Epithelial cell of prostate (primary cell): ENCODE results near the gene ATXN7L1.
"Not testable (repeated sequence)": the region's sequence is repeated elsewhere in the genome, so short reads cannot be mapped to it uniquely, and the experiment has no call there.

Experiments
- DNase-seq: peaks from one replicate; pipeline ENCODE4 v3.0.0-alpha.2; 2011; ENCODE audit warnings: low read depth, low spot score
- H3K27ac ChIP-seq: fragments of 450-650 bp; 2 replicates; pipeline ENCODE4 v1.5.1; 2017; ENCODE audit warnings: mild to moderate bottlenecking

The ATXN7L1 gene

DNA sequence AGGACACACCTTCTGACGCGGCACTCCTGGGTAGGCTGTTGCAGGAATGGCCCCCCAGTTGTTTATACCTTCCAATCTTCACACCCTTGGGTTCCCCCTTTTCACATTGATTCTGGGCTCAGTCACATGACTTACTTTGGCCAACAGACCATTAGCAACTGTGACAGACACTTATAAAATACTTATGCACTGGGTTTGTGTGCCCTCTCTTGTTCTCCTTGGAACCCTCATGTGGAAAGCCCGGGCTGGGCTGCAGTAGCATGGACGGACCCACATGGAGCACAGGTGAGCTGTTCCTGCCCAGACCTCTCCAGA, 69.0 kb downstream of the ATXN7L1 start:
- DNase-seq = no peak
- H3K27ac ChIP-seq = no peak overlapping the region

DNA sequence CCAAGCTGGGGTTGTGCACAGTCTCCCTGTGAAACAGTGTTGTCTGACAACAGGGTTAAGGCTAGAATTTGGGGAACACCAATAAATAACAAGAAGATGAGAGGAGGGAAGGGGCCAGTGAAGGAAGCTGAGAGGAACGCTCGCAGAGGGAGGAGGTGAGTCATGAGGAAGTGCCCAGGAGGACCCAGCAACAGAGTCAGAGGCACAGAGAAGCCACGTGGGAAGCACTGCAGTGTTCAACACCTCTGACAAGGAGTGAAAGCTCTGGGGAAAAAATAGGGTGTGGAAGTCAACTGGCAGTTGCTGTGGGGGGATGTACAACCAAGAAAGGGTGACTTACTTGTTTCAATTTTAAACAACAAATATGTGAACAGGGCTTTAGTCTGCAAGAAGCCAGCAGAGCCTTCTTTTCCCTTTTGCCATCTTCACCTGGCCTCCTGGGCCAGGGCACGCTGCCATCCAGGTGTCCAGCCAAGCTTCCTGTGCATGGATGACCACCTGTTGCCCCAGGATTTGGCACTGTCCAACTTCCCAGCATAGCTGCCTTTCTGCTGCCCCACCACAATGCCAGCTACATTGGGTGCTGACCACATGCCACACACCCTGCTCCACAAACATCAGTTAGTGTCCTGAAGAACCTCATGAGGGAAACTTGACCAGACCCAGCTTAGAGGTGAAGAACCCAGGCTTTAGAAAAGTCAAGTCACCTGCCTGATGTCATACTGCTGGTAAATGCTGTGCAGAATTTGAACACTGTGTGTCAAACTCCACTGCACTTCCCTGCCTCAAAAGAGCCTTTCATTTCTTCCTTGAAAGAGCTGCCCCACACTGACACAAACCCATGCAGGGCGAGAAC, 69.6 kb downstream of the ATXN7L1 start:
- no peak for DNase-seq
- no peak overlapping the region for H3K27ac ChIP-seq

DNA sequence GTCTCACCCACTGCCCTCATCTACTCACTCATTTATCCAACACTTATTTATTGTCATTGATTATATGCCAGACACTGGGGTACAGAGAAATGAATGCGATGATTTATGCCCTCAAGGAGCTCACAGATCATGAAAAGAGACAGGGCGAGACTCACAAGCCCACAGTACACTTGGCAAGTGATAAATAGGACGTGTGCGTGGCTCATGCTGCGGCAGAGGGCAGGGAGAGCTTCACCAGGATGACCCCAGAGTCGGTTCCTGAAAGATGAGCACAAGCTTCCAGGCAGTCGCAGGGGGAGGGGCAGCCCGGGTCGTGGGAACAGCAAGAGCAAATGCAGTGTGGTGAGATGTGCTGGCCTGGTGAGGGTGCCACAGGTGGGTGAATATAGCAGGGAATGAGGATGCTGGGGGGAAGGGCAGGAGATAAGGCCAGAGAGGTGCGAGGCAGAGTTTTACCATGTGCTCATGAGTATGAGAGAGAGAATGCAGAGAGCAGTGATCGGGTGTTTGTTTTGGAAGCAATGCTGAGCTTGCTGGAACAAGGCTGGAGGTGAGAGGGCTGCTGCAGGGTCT, 70.9 kb downstream of the ATXN7L1 start:
- no peak overlapping the region for H3K27ac ChIP-seq
- no peak for DNase-seq

DNA sequence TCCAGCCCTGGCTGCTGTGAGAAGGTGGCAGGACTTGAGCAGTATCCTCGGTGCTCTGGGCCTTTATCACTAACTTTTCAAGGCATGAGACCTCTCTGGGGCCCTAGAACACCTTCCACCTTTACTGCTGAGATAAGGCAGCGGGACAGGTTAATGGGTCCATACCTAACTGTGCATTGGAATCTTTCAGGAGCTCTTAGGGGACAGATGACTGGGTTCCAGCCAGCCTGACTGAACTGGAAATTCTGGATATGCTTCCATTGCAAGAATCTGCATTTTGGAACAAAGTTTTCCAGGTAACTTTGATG, 73.0 kb downstream of the ATXN7L1 start:
- DNase-seq = no peak

DNA sequence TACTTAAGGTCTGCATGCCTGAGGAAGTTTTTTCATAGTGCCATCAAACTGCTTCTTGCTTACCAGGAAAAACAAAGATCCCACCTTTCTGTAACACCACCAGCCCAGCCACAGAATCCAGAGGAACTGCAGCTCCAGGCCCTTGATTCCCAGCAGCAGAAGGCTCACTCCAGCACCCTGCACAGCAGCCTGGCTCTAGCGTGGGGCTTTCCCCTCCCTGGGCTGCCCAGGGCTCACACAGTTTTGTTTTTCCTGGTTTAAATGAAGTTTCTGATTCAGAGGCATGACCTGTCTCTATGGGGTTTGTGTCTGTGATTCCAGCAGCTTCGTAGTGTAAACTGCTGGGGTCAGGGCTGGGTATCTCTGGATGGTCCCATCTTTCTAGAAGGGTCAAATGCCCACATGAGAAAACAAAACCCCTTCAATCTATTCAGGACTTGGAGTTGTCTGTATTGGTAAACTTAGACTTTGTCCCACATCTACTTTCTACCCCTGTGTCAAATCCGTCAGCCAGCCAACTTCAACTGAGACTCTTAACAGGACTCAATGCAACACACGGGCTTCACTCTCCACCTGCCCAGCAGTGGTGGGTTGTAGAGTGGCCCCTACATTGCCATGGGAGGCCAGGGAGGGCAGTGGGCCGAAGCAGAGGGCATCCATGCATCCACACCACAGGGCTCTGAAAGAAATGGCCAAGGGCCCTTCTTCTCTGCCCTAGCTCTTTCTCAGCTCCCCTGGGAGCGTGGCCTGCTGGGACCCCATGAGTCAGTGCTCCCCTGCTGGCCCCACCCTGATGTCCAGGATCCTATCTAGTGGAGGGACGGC, 73.6 kb downstream of the ATXN7L1 start:
- no peak overlapping the region for H3K27ac ChIP-seq
- no peak for DNase-seq

More for the DNA sequence above, 73.0 kb downstream of the ATXN7L1 start:
- H3K27ac ChIP-seq = no peak overlapping the region

DNA sequence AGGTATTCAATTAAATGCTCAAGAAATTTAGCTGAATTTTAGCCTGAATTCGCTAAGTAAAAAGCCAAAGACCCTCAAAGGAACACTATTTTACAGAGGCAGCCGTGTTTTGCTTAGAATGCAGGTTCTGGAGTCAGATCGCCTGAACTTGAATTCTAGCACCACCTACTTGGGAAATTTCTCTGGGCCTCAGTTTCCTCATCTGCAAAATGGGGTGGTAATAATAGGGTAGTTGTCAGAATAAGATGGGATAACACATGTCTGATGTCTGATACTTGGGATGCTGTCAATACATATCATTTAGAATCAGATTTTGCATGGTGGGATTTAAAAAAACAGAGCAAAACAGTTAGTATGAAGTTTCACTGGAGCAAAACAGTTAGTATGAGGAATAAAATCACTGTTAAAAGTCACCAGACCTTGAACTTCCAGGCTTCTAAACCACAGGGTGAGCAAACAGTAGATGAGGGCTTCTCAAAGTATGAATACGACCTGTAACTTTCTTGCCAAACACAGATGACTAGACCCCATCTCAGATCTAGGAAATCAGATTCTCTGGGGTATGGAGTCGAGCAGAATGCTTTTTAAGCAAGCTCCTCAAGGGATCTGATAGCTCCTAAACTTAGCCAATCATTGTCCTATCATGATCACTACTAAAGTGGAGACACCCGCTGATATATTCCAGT, 75.4 kb downstream of the ATXN7L1 start:
- H3K27ac ChIP-seq = no peak overlapping the region
- no peak for DNase-seq

DNA sequence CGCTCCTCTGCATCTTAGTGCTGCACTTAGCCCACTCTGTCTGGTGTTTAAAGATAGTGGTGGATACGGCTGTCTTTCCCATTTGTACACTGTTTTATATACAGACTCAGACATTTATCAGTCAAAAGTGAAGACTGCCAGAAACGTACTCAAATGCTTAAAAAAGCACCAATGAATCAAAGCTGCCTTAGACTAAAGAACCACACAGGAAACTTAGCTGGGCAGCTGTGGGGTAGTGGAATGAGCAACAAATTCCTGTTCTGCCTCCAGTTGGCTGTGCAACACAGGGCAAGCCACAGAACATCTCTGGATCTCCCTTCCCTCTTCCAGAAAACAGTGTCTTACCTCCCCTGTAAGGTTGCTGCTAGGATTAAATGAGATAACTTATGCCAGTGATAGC, 76.0 kb downstream of the ATXN7L1 start:
- H3K27ac ChIP-seq = no peak overlapping the region
- no peak for DNase-seq

DNA sequence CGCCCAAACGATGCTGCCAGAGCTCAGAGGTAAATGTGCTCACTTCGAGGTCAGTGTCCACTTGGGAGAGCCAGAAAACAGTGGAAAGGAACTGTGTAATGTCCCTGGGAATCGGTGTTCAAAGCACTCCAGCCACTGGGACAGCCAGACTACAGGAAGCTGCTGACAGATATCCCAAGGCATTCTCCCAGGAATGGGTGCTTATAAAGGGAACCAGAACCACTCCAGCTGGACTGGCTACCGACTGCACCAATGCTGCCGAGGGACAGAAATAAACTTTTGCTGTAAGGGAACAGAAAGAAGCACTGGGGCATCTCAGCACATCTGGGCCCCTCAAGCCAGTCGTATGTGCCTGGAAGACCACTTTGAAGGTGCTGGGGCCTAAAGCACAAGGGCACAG, 76.7 kb downstream of the ATXN7L1 start:
- no peak overlapping the region for H3K27ac ChIP-seq
- no peak for DNase-seq

DNA sequence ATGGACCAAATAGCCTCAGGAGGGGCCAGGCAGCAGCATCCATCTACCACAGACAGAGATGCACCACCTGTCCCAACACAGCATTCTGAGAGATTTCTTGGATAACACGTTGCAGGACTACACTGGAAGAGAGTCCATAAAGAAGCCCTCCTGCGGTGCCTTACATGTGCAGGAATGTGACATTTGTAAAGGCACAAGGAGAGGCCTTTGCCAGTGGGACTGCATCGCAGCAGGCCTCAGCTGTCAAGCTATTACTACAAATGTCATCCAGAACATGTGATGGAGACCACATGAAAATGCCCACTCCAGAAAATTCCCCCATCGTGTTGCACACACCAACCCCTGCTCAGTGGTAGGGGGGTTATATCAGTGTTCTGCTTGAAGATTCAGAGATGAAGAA, 77.4 kb downstream of the ATXN7L1 start:
- no peak for DNase-seq
- H3K27ac ChIP-seq = no peak overlapping the region

DNA sequence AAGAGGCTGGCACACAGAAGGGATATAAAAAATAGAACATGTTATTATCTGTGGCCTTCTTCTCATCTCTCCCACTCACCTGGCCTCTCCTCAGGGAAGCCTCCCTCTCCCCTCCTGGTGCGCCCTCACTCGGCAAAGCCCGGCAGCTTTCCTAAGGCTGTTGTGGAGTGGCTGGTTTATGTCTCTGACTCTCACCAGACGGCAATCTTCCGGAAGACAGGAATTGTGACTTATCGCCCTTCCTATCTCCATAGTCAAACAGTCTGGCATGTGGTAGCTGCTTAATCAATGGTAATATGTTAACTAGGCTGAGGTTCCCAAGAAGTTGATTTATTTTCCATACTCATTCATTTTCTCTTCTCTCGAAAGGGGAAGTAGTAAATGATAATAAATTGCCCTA, 78.7 kb downstream of the ATXN7L1 start:
- no peak for DNase-seq
- H3K27ac ChIP-seq = no peak overlapping the region

DNA sequence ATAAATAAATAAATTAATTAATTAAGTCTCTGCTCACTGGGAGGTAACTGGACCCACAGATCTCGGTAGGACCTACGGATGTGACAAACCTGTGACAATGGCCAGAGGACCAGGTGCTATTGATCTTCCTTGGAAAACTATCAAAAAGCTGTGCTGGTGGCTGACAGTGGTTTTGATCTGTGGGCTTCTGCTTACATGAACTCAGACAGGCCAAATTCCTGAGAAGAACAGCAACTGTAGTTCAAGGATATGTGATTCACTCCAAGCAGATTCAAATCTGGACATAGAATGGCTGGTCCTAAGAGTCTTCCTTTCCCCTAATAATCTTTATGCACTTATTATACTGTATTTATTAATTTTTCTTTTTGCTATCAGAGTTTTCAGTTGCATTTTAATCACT, 80.0 kb downstream of the ATXN7L1 start:
- DNase-seq = no peak
- no peak overlapping the region for H3K27ac ChIP-seq

DNA sequence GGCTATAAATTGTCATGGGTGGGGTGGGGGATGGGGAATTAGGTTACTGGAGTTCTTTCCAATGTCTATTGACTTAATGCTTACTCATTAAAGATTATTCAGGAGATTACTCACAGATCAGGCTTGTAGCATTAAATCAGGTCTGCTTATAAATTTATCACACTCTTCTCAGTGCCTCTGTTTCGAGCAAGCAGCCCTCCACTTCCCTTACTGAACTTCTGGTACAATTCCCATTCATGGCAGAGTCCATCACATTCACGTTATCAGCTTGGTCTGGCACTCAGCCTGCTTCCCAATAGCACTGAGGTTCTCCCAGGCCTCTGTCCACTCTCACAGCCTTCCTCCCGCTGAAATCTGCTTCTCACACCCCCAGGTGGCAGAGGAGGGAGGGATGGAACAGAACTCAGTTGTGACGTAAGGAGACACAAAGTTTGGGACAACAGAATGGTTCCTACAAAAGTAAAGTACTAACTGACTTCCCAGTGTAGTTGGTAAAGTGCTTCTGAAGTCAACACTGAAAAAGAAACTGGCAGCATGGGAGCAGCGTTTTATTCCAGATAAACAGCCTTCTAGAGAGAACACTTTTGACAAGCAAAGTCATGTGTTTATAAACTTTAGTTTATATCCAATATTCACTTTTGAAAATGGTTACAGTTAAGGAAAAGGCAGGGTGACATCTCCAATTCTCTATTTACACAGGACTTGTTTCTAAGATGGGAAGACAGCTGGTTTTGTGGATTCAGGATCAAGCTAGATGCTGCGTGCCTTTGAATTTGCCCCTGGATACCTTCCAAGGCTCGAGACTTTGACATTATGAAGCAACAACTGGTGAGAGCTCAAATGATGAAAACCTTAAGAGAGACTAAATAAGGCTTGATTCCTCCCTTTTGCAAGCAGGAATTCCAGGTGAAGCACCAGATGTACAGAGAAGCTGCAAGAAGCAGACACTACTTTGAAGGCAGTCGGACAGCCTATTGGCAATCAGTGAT, 81.4 kb downstream of the ATXN7L1 start:
- DNase-seq = no peak
- H3K27ac ChIP-seq = peak overlapping the region; percentile 52

DNA sequence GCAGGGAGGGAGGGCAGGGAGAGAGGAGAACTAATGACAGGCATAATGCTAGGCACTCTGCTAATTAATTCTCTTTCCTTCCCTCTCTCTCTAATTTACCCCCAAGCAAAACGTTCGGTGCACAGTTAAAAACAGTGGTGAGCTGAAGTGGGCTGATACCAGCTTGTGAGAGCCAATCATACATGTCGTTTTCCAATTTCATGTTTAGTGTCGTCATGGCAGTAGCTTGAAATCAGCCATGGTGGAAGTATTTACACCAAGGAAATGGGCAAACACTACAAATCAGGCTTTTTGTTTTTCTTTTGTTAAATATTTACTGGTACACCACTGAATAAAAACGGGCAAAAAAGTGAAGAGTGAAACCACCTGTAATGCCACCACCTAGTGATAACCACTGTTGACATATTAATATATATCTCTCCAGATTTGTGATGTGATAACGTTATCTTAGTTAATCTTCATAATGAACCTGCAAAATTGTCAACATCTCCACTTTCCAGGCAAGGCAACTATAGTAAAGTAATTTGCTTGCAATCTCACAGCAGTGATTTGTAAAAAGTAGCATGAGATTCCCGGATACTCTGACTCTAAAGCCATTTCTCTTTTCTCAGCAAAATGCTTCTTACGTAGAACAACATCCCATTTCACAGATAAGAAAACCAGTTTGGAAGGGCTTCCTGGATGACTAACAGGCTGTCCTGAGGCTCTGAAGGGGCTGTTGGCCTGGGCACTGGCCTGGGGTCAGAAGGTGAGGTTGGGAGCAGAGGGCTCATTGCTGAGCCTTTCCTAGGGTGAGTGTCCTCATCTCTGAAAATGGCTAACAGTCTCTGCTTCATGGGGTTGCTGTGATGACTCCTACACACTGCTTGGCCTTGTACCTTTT, 83.7 kb downstream of the ATXN7L1 start:
- peak overlapping the region; percentile 47 for H3K27ac ChIP-seq
- no peak for DNase-seq

DNA sequence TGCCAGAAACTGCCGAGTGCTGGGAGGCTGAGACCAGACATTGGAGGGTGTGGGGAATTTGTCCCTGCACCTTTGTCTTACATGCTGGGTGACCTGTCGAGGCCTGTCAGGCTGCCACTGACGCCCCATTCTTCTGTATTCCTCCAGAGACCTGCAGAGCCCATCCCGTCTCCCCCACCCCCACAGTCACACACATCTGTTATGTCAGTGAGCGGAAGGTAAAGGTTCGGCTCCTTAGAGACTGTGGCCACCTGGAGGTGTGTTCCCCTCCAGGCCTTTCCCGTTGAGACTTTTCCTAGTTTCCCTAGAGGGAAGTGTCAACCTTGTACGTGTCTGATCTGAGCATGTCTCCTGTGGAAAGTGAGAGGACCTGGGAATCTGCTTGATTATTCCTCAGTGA, 84.5 kb downstream of the ATXN7L1 start:
- peak overlapping the region; percentile 47 for H3K27ac ChIP-seq
- no peak for DNase-seq

DNA sequence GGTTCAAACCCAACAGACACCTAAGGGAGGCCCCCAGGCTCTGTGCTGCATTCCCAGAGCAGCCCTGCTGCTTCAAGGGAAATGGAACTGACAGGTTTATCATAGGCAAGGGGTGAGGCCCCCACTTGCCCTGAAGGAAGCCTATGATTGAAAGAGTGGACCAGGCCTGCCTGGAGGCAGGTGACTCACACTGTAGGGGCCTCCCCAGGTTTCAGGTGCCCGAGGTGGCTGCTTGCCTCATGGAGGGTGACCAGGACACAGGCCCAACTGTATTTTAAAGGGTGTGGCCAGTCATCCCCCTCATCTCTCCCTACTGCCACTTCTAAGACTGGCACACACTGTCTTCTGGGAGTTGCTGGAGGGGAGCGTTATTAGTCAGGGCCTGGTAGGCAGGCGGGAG, 85.4 kb downstream of the ATXN7L1 start:
- peak overlapping the region; percentile 47 for H3K27ac ChIP-seq
- DNase-seq = no peak

DNA sequence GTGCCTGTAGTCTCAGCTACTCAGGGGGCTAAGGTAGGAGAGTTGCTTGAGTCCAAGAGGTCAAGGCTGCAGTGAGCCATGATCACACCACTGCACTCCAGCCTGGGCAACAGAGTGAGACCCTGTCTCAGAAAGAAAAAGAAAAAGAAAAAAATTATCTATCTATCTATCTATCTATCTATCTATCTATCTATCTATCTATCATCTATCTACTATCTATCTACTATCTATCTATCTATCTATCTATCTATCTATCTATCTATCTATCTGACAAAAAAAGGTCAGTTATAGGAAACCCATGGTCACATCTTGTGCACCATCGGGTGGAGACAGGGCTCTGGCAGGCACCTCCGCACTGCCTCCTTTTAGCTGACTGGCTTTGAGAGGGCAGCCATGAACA, 85.9 kb downstream of the ATXN7L1 start:
- DNase-seq, H3K27ac ChIP-seq: not testable (repeated sequence)

DNA sequence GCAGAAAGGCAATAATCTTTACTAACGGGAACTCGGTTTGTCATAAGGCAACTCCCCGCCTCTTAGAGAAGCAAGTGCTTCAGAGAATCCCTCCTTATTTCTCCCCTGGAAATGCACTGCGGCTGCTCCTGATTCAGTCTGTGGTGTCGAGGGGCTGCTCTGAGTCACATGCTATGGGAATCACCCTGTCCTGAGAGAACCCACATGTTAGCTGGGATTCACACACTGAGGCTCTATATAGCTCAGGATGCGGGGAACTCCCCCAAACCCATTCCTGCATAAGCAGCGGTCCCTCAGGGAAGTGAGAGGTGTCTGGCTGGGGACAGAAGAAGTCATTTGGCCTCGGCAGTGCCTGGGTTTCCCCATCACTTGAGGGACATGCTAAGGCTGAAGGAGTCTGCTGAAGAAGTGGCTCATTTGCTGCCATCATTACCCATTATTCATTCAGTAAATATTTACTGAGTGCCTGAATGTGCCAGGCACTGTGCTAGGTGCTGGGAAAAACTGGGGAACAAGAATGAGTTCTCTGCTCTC, 87.5 kb downstream of the ATXN7L1 start:
- no peak for DNase-seq
- H3K27ac ChIP-seq = no peak overlapping the region

DNA sequence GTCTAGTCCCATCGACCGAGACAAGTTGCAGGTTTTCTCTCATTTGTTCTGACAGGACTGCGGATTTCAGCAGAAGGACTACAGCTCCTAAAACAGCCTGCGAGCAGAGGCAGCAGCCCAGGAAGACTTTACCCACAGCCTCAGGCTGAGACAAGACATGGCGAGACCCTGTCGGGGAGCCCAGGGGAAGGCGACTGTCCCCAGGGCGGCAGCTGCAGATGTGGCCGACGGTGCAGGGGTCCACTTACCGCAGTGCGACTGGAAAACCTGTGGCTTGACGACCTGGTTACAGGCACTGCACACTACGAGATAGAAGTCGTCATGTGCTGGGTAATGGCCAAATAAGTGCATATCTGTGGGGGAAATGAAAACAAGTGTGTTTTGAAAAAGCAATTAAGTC, 88.0 kb downstream of the ATXN7L1 start:
- DNase-seq = no peak
- H3K27ac ChIP-seq = no peak overlapping the region

DNA sequence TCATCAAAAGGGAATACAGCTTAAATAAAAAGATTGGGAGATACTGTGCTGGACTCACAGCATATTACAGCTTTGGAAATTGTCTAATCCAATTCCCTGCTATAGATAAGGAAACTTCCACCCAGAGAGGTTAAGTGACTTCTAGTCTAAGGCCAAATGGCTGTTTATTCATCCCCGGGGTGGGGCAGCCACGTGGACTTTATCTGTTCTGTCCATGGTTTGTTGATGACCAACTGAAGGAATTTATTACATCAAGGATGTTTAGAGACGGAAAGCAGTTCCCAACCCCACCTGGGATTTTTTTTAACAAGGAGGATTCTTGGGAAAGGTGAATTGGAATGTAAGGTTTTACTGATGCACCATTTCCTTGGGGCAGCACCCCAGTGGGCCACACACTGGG, 88.6 kb downstream of the ATXN7L1 start:
- no peak overlapping the region for H3K27ac ChIP-seq
- DNase-seq = no peak
